OCI-LY3 (cell line): Measurements from ENCODE around the gene BEAN1.

Source experiments
- H2AFZ ChIP-seq: fragments of 200-600, 300-600 bp; shearing (Covaris generic); 2 replicates; pipeline ENCODE4 v1.6.0; 2014; ENCODE audit warnings: antibody characterized with exemption, low read depth, low read length
- H3K27ac ChIP-seq: fragments of 200-600, 300-600 bp; sonication (generic); 2 replicates; pipeline ENCODE4 v1.5.1; 2014; ENCODE audit warnings: mild to moderate bottlenecking, low read length, moderate library complexity, mixed read lengths
- H3K27me3 ChIP-seq: fragments of 200-600, 300-600 bp; sonication (generic); 2 replicates; pipeline ENCODE4 v1.6.1; 2014; ENCODE audit warnings: low read depth, low read length, mixed read lengths
- H3K36me3 ChIP-seq: fragments of 200-600, 300-600 bp; sonication (generic); replicated peaks from 2 replicates; pipeline ENCODE3; 2014; ENCODE audit warnings: low read depth, low read length, mixed read lengths
- H3K4me1 ChIP-seq: fragments of 300-600, 200-600 bp; sonication (generic); 2 replicates; pipeline ENCODE4 v1.6.1; 2014; ENCODE audit warnings: low read length, mixed read lengths
- H3K4me2 ChIP-seq: fragments of 200-600, 300-600 bp; sonication (generic); 2 replicates; pipeline ENCODE4 v1.6.1; 2014; ENCODE audit warnings: low read length, mixed read lengths
- H3K4me3 ChIP-seq: fragments of 300-600, 200-600 bp; sonication (generic); 2 replicates; pipeline ENCODE4 v1.5.1; 2014; ENCODE audit warnings: antibody characterized with exemption, mild to moderate bottlenecking, low read length, moderate library complexity
- H3K79me2 ChIP-seq: fragments of 300-600, 200-600 bp; shearing (Covaris generic); 2 replicates; pipeline ENCODE4 v1.6.1; 2014; ENCODE audit warnings: mild to moderate bottlenecking, low read length, mixed read lengths
- H3K9ac ChIP-seq: fragments of 300-600, 200-600 bp; shearing (Covaris generic); 2 replicates; pipeline ENCODE4 v1.6.0; 2014; ENCODE audit warnings: mild to moderate bottlenecking, low read length, moderate library complexity
- H3K9me3 ChIP-seq: fragments of 200-600, 300-600 bp; shearing (Covaris generic); 2 replicates; pipeline ENCODE4 v1.6.1; 2014; ENCODE audit warnings: low read length, mixed read lengths; ENCODE audit not compliant: insufficient read depth
- H4K20me1 ChIP-seq: fragments of 200-600, 300-600 bp; sonication (generic); 2 replicates; pipeline ENCODE4 v1.6.1; 2016; ENCODE audit warnings: low read length, mixed read lengths; ENCODE audit not compliant: insufficient read depth
- EZH2phosphoT487 ChIP-seq: fragments of 200-600 bp; shearing (Covaris generic); IDR thresholded peaks from 2 replicates; pipeline ENCODE4 v1.6.1; 2018; ENCODE audit warnings: antibody characterized with exemption, mixed run types, low read depth
- TF ChIP-seq, protein P1 (sequence below): fragments of 200-600, 300-600 bp; sonication (generic); IDR thresholded peaks from 2 replicates; pipeline ENCODE4 v1.5.1; 2014; ENCODE audit warnings: antibody characterized with exemption, low read length, low read depth

The BEAN1 gene

DNA sequence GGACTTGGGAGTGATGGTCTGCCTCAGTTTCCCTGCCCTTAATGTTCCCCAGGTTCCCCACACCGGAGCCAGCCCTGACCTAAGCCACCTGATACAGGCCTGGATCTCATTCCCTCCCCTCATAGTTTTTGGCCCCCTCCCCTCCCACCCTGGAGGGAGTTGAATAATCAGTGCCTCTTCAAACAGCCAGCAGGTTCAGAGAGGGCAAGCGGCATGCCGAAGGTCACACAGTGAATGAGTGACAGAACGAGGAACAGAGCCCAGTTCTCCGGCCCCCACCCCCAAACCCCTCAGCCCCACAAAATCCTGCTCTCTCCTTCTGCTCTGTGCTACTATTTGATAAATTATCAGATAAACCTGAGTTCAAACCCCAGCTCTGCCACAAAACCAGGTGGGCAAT, 31.2 kb downstream of the BEAN1 start:
- Histone ChIP-seq H3K79me2 (no peaks in the 10 kb centered on the region), H4K20me1 (no peaks in the 10 kb centered on the region), H3K27me3 (peaks cover 50% of the 10 kb centered on the region), H3K36me3 (no peaks in the 10 kb centered on the region), H3K4me2 (no peak overlapping the region), H3K4me1 (no peaks in the 10 kb centered on the region), H3K4me3 (no peak overlapping the region), H3K27ac (no peak overlapping the region), H3K9ac (no peak overlapping the region), H2AFZ (no peak overlapping the region), H3K9me3 (no peaks in the 10 kb centered on the region)
- TF ChIP-seq EZH2phosphoT487, result no peak
- TF ChIP-seq, protein P1, sequence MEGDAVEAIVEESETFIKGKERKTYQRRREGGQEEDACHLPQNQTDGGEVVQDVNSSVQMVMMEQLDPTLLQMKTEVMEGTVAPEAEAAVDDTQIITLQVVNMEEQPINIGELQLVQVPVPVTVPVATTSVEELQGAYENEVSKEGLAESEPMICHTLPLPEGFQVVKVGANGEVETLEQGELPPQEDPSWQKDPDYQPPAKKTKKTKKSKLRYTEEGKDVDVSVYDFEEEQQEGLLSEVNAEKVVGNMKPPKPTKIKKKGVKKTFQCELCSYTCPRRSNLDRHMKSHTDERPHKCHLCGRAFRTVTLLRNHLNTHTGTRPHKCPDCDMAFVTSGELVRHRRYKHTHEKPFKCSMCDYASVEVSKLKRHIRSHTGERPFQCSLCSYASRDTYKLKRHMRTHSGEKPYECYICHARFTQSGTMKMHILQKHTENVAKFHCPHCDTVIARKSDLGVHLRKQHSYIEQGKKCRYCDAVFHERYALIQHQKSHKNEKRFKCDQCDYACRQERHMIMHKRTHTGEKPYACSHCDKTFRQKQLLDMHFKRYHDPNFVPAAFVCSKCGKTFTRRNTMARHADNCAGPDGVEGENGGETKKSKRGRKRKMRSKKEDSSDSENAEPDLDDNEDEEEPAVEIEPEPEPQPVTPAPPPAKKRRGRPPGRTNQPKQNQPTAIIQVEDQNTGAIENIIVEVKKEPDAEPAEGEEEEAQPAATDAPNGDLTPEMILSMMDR, result no peak

- no peaks in the 10 kb centered on the region for H3K9me3 ChIP-seq
- no peaks in the 10 kb centered on the region for H3K36me3 ChIP-seq
- no peak overlapping the region for H3K4me3 ChIP-seq
- peaks cover 54% of the 10 kb centered on the region for H3K27me3 ChIP-seq
- TF ChIP-seq, protein P1, result no peak
- TF ChIP-seq EZH2phosphoT487, result no peak
- H3K9ac ChIP-seq, result no peak overlapping the region
- no peak overlapping the region for H2AFZ ChIP-seq
- no peak overlapping the region for H3K27ac ChIP-seq
- H3K4me2 ChIP-seq, result no peak overlapping the region
- H3K4me1 ChIP-seq, result no peaks in the 10 kb centered on the region
- no peaks in the 10 kb centered on the region for H4K20me1 ChIP-seq
- no peaks in the 10 kb centered on the region for H3K79me2 ChIP-seq
Measured at GRCh38 chr16:66458853-66459252, 31.8 kb downstream of the BEAN1 start.

DNA sequence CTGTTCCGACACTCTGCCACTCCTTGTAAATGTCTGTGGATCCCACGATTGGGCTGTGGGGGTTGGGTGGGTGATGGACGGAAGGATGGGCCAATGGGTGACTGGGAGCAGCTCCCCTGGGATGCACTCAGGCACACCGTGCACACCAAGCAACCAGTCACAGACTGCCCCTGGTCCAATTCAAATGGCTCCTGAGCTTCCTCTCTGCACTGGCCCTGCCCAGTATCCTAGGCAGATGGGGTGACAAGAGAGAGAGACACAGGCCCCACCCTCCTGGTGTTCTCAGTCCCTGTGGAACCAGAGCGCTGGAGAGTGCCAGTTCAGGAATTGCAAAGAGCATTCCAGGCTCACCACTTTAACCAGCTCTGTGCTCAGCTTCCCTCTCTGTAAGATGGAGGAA, 32.8 kb downstream of the BEAN1 start:
- Histone ChIP-seq H3K4me1 (no peaks in the 10 kb centered on the region), H3K36me3 (no peaks in the 10 kb centered on the region), H3K9ac (no peak overlapping the region), H2AFZ (no peak overlapping the region), H3K4me2 (no peak overlapping the region), H3K4me3 (no peak overlapping the region), H3K27ac (no peak overlapping the region), H3K9me3 (no peaks in the 10 kb centered on the region), H3K79me2 (no peaks in the 10 kb centered on the region), H3K27me3 (peaks cover 57% of the 10 kb centered on the region), H4K20me1 (no peaks in the 10 kb centered on the region)
- TF ChIP-seq, protein P1, result no peak
- TF ChIP-seq EZH2phosphoT487, result no peak

- Histone ChIP-seq H3K4me3 (no peak overlapping the region), H3K27me3 (peaks cover 56% of the 10 kb centered on the region), H3K4me2 (no peak overlapping the region), H3K79me2 (no peaks in the 10 kb centered on the region), H3K4me1 (no peaks in the 10 kb centered on the region), H3K9me3 (no peaks in the 10 kb centered on the region), H2AFZ (no peak overlapping the region), H3K9ac (no peak overlapping the region), H3K36me3 (no peaks in the 10 kb centered on the region), H3K27ac (no peak overlapping the region), H4K20me1 (no peaks in the 10 kb centered on the region)
- no peak for TF ChIP-seq EZH2phosphoT487
- TF ChIP-seq, protein P1, result no peak
Measured at GRCh38 chr16:66460703-66461102, 33.6 kb downstream of the BEAN1 start.
